Transverse colon (tissue), 4 donors: ENCODE results near the gene ROPN1B.

ENCODE experiments used
- CTCF ChIP-seq, 5 experiments: fragments of 200-600 bp in 3 of 5; fragments of 450-650 bp in 2 of 5; sonication (generic) in 3 of 5; IDR thresholded peaks; 1 replicate in 2 of 5; 2 replicates in 3 of 5; pipeline ENCODE4 v1.5.1; 2016 to 2017; ENCODE audit warnings: antibody characterized with exemption in 5 of 5, inconsistent platforms in 3 of 5, mild to moderate bottlenecking in 2 of 5, moderate library complexity in 1 of 5
- EP300 ChIP-seq: sonication (generic); formaldehyde crosslinking; IDR thresholded peaks from one replicate; pipeline ENCODE4 v1.6.1; 2017; ENCODE audit warnings: antibody characterized with exemption, low read depth
- POLR2A ChIP-seq: fragments of 450-650 bp; IDR thresholded peaks from one replicate; pipeline ENCODE4 v1.6.1; 2016; ENCODE audit warnings: antibody characterized with exemption, mild to moderate bottlenecking, moderate library complexity
- POLR2AphosphoS5 ChIP-seq, 3 donors: sonication (generic); formaldehyde crosslinking; IDR thresholded peaks; one replicate each; pipeline ENCODE4 v1.6.1; 2016; ENCODE audit warnings: antibody characterized with exemption in 3 of 3

DNA sequence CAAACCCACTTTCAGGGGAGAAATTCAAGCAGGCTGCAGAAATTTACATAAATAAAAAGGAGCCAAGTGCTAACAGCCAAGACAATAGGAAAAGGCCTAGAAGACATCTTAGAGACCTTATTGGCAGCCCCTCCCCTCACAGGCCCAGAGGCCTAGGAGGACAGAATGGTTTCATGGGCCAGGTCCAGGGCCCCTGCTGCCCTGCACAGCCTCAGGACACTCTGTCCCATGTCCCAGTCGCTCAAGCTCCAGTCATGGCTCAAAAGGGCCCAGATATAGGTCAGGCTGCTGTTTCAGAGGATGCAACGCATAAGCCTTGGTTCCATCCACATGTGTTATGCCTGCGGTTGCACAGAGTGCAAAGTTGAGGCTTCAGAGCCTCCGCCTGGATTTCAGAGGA lies 59.1 kb downstream of the ROPN1B start:
- no peak for TF ChIP-seq CTCF (IDR thresholded peaks at IDR 0.05)
- TF ChIP-seq POLR2A = no peak
- no peak for TF ChIP-seq POLR2AphosphoS5 (IDR thresholded peaks at IDR 0.05)
- TF ChIP-seq EP300 = no peak
